HL-60 (cell line): ENCODE data around the gene ZNF439.
"Not testable (repeated sequence)": the region's sequence is repeated elsewhere in the genome, so short reads cannot be mapped to it uniquely, and the experiment has no call there.

ENCODE experiments used
- DNase-seq, 2 experiments: peaks; one replicate each; pipeline ENCODE4 v3.0.0-alpha.2; 2010 to 2020; ENCODE audit warnings: low read depth in 1 of 2, low spot score in 1 of 2
- H3K27ac ChIP-seq: fragments of 250-450 bp; sonication (Bioruptor Pico); replicated peaks from 2 replicates; pipeline ENCODE4 v1.5.1; 2020; ENCODE audit warnings: mild to moderate bottlenecking, moderate library complexity
- H3K27me3 ChIP-seq: fragments of 250-450 bp; sonication (Bioruptor Pico); 2 replicates; pipeline ENCODE4 v1.5.1; 2021; ENCODE audit warnings: mild to moderate bottlenecking, moderate library complexity; ENCODE audit not compliant: insufficient read depth, poor library complexity, severe bottlenecking
- H3K4me3 ChIP-seq: replicated peaks from 2 replicates; pipeline ENCODE4 v1.5.1; 2011; ENCODE audit warnings: mild to moderate bottlenecking, control low read depth, low read length; ENCODE audit not compliant: insufficient read depth
- GABPA ChIP-seq: IDR thresholded peaks from 2 replicates; pipeline ENCODE4 v1.6.1; 2012; ENCODE audit warnings: low read depth
- POLR2AphosphoS5 ChIP-seq: IDR thresholded peaks from 2 replicates; pipeline ENCODE4 v1.6.1; 2012; ENCODE audit warnings: low read depth
- SPI1 ChIP-seq: IDR thresholded peaks from 2 replicates; pipeline ENCODE4 v1.6.1; 2012; ENCODE audit warnings: low read depth, mild to moderate bottlenecking, borderline replicate concordance
- TF ChIP-seq, protein P1 (sequence below): IDR thresholded peaks from 2 replicates; pipeline ENCODE4 v1.6.1; 2012; ENCODE audit warnings: low read depth; ENCODE audit not compliant: insufficient replicate concordance
- TF ChIP-seq, protein P2 (sequence below): IDR thresholded peaks from one replicate; pipeline ENCODE4 v1.5.1; 2011; ENCODE audit warnings: low read length, control low read depth, inconsistent platforms; ENCODE audit not compliant: insufficient read depth

ZNF439 gene

DNA sequence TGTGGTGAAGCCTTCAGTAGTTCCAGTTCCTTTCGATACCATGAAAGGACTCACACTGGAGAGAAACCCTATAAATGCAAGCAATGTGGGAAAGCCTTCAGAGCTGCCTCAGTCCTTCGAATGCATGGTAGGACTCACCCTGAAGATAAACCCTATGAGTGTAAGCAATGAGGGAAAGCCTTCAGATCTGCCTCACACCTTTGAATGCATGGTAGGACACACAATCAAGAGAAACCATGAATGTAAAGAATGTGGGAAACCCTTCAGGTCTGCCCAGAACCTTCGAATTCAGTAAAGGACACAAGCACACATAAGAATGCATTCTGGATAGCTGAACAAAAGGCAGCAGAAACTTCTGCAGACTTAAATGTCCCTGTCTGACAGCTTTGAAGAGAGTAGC lies 57.4 kb downstream of the ZNF439 start:
- no peak for DNase-seq
- H3K27me3 ChIP-seq, result no peaks in the 10 kb centered on the region
- TF ChIP-seq, protein P1, sequence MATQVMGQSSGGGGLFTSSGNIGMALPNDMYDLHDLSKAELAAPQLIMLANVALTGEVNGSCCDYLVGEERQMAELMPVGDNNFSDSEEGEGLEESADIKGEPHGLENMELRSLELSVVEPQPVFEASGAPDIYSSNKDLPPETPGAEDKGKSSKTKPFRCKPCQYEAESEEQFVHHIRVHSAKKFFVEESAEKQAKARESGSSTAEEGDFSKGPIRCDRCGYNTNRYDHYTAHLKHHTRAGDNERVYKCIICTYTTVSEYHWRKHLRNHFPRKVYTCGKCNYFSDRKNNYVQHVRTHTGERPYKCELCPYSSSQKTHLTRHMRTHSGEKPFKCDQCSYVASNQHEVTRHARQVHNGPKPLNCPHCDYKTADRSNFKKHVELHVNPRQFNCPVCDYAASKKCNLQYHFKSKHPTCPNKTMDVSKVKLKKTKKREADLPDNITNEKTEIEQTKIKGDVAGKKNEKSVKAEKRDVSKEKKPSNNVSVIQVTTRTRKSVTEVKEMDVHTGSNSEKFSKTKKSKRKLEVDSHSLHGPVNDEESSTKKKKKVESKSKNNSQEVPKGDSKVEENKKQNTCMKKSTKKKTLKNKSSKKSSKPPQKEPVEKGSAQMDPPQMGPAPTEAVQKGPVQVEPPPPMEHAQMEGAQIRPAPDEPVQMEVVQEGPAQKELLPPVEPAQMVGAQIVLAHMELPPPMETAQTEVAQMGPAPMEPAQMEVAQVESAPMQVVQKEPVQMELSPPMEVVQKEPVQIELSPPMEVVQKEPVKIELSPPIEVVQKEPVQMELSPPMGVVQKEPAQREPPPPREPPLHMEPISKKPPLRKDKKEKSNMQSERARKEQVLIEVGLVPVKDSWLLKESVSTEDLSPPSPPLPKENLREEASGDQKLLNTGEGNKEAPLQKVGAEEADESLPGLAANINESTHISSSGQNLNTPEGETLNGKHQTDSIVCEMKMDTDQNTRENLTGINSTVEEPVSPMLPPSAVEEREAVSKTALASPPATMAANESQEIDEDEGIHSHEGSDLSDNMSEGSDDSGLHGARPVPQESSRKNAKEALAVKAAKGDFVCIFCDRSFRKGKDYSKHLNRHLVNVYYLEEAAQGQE, result no peak
- TF ChIP-seq GABPA (no peak), SPI1 (no peak), POLR2AphosphoS5 (no peak)
- TF ChIP-seq, protein P2, sequence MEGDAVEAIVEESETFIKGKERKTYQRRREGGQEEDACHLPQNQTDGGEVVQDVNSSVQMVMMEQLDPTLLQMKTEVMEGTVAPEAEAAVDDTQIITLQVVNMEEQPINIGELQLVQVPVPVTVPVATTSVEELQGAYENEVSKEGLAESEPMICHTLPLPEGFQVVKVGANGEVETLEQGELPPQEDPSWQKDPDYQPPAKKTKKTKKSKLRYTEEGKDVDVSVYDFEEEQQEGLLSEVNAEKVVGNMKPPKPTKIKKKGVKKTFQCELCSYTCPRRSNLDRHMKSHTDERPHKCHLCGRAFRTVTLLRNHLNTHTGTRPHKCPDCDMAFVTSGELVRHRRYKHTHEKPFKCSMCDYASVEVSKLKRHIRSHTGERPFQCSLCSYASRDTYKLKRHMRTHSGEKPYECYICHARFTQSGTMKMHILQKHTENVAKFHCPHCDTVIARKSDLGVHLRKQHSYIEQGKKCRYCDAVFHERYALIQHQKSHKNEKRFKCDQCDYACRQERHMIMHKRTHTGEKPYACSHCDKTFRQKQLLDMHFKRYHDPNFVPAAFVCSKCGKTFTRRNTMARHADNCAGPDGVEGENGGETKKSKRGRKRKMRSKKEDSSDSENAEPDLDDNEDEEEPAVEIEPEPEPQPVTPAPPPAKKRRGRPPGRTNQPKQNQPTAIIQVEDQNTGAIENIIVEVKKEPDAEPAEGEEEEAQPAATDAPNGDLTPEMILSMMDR, result no peak
- H3K4me3 ChIP-seq, result no peak overlapping the region
- H3K27ac ChIP-seq, result no peak overlapping the region

GRCh38 chr19:11911937-11912336 lies 63.4 kb downstream of the ZNF439 start:
- H3K27ac ChIP-seq, DNase-seq, H3K27me3 ChIP-seq, H3K4me3 ChIP-seq: not testable (repeated sequence)

- H3K27me3 ChIP-seq, H3K27ac ChIP-seq, DNase-seq, H3K4me3 ChIP-seq: not testable (repeated sequence)
These were observed 66.0 kb downstream of the ZNF439 start for GRCh38 chr19:11914417-11915051.
